Upper lobe of left lung (tissue), 4 donors: ENCODE measurements around the gene TMEM259.

Experiments
- EP300 ChIP-seq, 4 donors: sonication (generic); formaldehyde crosslinking; IDR thresholded peaks; one replicate each; pipeline ENCODE4 v1.5.1; 2017; ENCODE audit warnings: antibody characterized with exemption in 4 of 4, control low read depth in 2 of 4
- POLR2A ChIP-seq, 4 donors: fragments of 450-650 bp; IDR thresholded peaks; one replicate each; pipeline ENCODE4 v1.5.1; 2016 to 2017; ENCODE audit warnings: antibody characterized with exemption in 4 of 4, mild to moderate bottlenecking in 2 of 4
- POLR2AphosphoS5 ChIP-seq, 2 donors: sonication (generic); formaldehyde crosslinking; IDR thresholded peaks; one replicate each; pipeline ENCODE4 v1.5.1; 2017; ENCODE audit warnings: antibody characterized with exemption in 2 of 2
- TF ChIP-seq, protein P1 (sequence below), 6 experiments: fragments of 450-650 bp in 4 of 6; fragments of 200-600 bp in 2 of 6; sonication (generic) in 2 of 6; IDR thresholded peaks; one replicate each; pipeline ENCODE4 v1.5.1; 2016 to 2019; ENCODE audit warnings: antibody characterized with exemption in 6 of 6

DNA sequence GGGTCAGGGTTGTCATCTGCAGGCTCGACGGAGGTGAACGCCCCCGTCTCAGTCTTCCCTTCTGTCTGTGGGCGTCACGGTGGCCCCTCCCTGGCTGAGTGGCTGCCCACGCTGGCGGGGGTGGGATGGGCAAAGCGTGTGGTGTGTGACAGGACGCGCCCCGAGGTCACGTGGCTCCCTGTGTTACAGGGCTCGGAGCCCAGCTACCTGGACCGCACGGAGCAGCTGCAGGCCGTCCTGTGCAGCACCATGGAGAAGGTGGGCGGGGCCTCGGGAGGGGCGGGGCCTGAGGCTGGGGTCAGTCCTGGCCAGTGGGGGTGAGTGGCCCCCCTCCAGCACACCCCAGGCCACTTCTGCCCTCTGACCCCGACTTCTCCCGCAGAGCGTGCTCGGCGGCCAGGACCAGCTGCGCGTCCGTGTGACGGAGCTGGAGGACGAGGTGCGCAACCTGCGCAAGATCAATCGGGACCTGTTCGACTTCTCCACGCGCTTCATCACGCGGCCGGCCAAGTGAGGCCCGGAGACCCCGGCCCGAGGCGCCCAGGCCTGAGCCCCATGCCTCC is 27.0 kb downstream of the TMEM259 start:
- TF ChIP-seq, protein P1, sequence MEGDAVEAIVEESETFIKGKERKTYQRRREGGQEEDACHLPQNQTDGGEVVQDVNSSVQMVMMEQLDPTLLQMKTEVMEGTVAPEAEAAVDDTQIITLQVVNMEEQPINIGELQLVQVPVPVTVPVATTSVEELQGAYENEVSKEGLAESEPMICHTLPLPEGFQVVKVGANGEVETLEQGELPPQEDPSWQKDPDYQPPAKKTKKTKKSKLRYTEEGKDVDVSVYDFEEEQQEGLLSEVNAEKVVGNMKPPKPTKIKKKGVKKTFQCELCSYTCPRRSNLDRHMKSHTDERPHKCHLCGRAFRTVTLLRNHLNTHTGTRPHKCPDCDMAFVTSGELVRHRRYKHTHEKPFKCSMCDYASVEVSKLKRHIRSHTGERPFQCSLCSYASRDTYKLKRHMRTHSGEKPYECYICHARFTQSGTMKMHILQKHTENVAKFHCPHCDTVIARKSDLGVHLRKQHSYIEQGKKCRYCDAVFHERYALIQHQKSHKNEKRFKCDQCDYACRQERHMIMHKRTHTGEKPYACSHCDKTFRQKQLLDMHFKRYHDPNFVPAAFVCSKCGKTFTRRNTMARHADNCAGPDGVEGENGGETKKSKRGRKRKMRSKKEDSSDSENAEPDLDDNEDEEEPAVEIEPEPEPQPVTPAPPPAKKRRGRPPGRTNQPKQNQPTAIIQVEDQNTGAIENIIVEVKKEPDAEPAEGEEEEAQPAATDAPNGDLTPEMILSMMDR (IDR thresholded peaks at IDR 0.05), result no peak
- no peak for TF ChIP-seq POLR2A (IDR thresholded peaks at IDR 0.05)
- TF ChIP-seq POLR2AphosphoS5 (IDR thresholded peaks at IDR 0.05), result no peak
- TF ChIP-seq EP300 (IDR thresholded peaks at IDR 0.05), result no peak
